AG09319 (cell line): Measurements from ENCODE around the gene ARPC4.

Experiments
- DNase-seq: peaks from one replicate; pipeline ENCODE4 v3.0.0-alpha.2; 2010; ENCODE audit warnings: low read depth; ENCODE audit errors: extremely low read depth
- CTCF ChIP-seq: IDR thresholded peaks from 2 replicates; pipeline ENCODE4 v1.5.1; 2011; ENCODE audit warnings: low read depth, mild to moderate bottlenecking, inconsistent platforms, low read length, moderate library complexity

Gene ARPC4

GRCh38 chr3:9812870-9813483 is 20.1 kb downstream of the ARPC4 start:
- DNase-seq = no peak
- no peak for TF ChIP-seq CTCF

- no peak for DNase-seq
- TF ChIP-seq CTCF = no peak
Observed at GRCh38 chr3:9815986-9816385, 23.1 kb downstream of the ARPC4 start.

- DNase-seq = no peak
- TF ChIP-seq CTCF = no peak
Observed at GRCh38 chr3:9817436-9817835, 24.6 kb downstream of the ARPC4 start.

- no peak for TF ChIP-seq CTCF
- DNase-seq = no peak
Observed at GRCh38 chr3:9818666-9819335, 25.9 kb downstream of the ARPC4 start.

GRCh38 chr3:9820543-9820942 is 27.7 kb downstream of the ARPC4 start:
- no peak for TF ChIP-seq CTCF
- no peak for DNase-seq

GRCh38 chr3:9820946-9821345 is 28.1 kb downstream of the ARPC4 start:
- DNase-seq = no peak
- TF ChIP-seq CTCF = no peak; the same call in none of the 2 replicates

- no peak for DNase-seq
- no peak for TF ChIP-seq CTCF
Observed at GRCh38 chr3:9825451-9826040, 32.7 kb downstream of the ARPC4 start.
